Spleen (tissue), 11 donors: ENCODE measurements around the gene PARD3. TPM values are rescaled to one million over a fixed set of nuclear protein-coding genes. Genes with fewer than 3 reads are reported as not detected.

Source experiments
- DNase-seq: peaks from one replicate; pipeline ENCODE4 v3.0.0-alpha.2; 2020
- H3K27ac ChIP-seq, 8 donors: fragments of 200-600 bp; sonication (generic) in 7 of 8; 1 replicate in 4 of 8; 2 replicates in 4 of 8; pipeline versions ENCODE4 v1.5.0 to v1.8.0; 2016 to 2021; ENCODE audit warnings: inconsistent platforms in 4 of 8, mild to moderate bottlenecking in 4 of 8, moderate library complexity in 1 of 8
- H3K27me3 ChIP-seq, 7 donors: fragments of 200-600 bp; sonication (generic) in 6 of 7; replicated peaks in 1 of 7; 1 replicate in 4 of 7; 2 replicates in 3 of 7; pipeline versions ENCODE4 v1.5.0 to v1.8.0; 2016 to 2021; ENCODE audit warnings: inconsistent platforms in 3 of 7, mild to moderate bottlenecking in 1 of 7
- H3K36me3 ChIP-seq, 6 donors: fragments of 200-600 bp; sonication (generic) in 5 of 6; 1 replicate in 4 of 6; 2 replicates in 2 of 6; pipeline versions ENCODE4 v1.5.0 to v1.8.0; 2016 to 2021; ENCODE audit warnings: inconsistent platforms in 2 of 6
- H3K4me1 ChIP-seq, 6 donors: fragments of 200-600 bp; sonication (generic) in 5 of 6; 1 replicate in 3 of 6; 2 replicates in 3 of 6; pipeline versions ENCODE4 v1.5.0 to v1.8.0; 2016 to 2021; ENCODE audit warnings: inconsistent platforms in 3 of 6
- H3K4me3 ChIP-seq, 8 donors: fragments of 200-600 bp; sonication (generic) in 7 of 8; 1 replicate in 4 of 8; 2 replicates in 4 of 8; pipeline versions ENCODE4 v1.5.0 to v1.8.0; 2016 to 2021; ENCODE audit warnings: inconsistent platforms in 4 of 8, mild to moderate bottlenecking in 4 of 8, moderate library complexity in 2 of 8
- H3K9me3 ChIP-seq, 8 donors: fragments of 200-600 bp; sonication (generic) in 7 of 8; 1 replicate in 4 of 8; 2 replicates in 4 of 8; pipeline versions ENCODE4 v1.5.0 to v1.8.0; 2016 to 2021; ENCODE audit warnings: inconsistent platforms in 4 of 8
- POLR2A ChIP-seq, 3 donors: fragments of 450-650 bp; IDR thresholded peaks; one replicate each; pipeline ENCODE4 v1.5.1; 2017; ENCODE audit warnings: antibody characterized with exemption in 3 of 3, mild to moderate bottlenecking in 1 of 3
- POLR2AphosphoS5 ChIP-seq, 3 donors: sonication (generic); formaldehyde crosslinking; IDR thresholded peaks; one replicate each; pipeline ENCODE4 v1.5.1; 2017; ENCODE audit warnings: antibody characterized with exemption in 3 of 3
- WGBS, 5 donors: extraction: QIAGEN DNeasy Blood & Tissue Kit in 3 of 5; methylation state at CpG; one replicate each; pipeline versions ENCODE4 v1.1.5 to v1.1.7; 2013 to 2018; 5-methylcytosine and 5-hydroxymethylcytosine counted together
- intact Hi-C: fragments of 100-400 bp; cut with DNase I; formaldehyde crosslinking; loops from one replicate; pipeline ENCODE4 v1.15.0; 2023; ENCODE audit warnings: low total_unique reads
- polyA plus RNA-seq, 3 donors: library from polyadenylated mRNA; stranded (reverse); fragments of 200-250 nt; gene quantifications; one replicate each; pipeline ENCODE4 v1.2.1, GENCODE V29; 2013
- total RNA-seq, 7 donors: library from RNA; depleted of rRNA in 3 of 7; stranded (reverse); fragments of >200 nt in 3 of 7; fragmentation: NEBNext Ultra II Directional in 4 of 7; extraction: Animal tissue kit (Norgen Biotek cat#: 25700) in 4 of 7; gene quantifications; one replicate each; pipeline versions ENCODE4 v1.1.0 to v1.2.1, GENCODE V29; 2016 to 2021
- TF ChIP-seq, protein P1 (sequence below), 11 experiments: fragments of 200-600 bp in 7 of 11; fragments of 450-650 bp in 4 of 11; sonication (generic) in 4 of 11; IDR thresholded peaks in 8 of 11; conservative IDR thresholded peaks in 3 of 11; 1 replicate in 7 of 11; 2 replicates in 4 of 11; pipeline versions ENCODE4 v1.4.0 to v1.8.0; 2016 to 2021; ENCODE audit warnings: antibody characterized with exemption in 11 of 11, inconsistent platforms in 4 of 11, mild to moderate bottlenecking in 1 of 11
- donor health status: healthy with polysubstance abuse.
- donor health status: DM: no; HTN: no; CAD: no; lungs with moderate emphysema.
- donor health status: DM: no; HTN: no; CAD: no.
- donor health status: Bipolar disorder and iron deficiency.
- donor health status: healthy.
- donor health status: DM: no; HTN: no; CAD: no.
- donor health status: DM: yes; HTN: yes; CAD: no.

PARD3 gene
- total and polyA plus RNA-seq, 10 donors, result 2.8 to 18.9 (median 10.8) TPM

DNA sequence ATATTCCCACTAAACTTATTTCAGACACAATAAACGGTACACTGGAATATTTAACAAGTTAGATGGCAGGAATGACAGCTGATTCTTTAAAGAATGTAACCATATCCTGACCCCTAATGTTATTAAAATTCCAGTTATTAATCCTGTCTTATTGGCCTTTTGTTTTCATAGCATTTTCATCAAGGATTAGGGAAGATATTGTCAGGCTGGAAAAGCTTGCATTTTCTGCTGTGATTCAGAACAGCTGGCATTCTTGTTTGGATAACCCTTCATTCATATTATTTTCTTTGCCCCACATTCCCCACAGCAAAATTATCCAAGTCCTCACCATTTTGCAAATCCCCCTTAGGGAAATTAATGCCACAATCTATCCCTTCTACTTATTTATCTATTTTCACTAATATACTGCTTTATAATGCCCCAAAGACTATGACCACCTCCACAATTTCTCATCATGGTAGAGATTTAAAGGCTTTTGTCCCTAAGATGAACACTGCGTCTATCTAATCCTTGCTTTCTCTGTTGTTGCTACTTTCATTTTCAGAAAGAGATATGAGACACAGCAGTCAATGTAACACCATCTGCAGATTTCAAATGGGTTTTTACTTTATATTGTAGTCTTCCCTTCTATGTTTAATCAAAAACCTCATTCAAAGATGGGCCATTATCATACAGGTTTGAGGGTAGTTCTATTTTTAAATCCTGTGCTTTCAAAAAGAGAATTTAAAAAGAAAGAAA lies 475.1 kb downstream of the PARD3 start:
- Histone ChIP-seq H3K36me3 (no peaks in the 10 kb centered on the region), H3K4me1 (peaks cover 0 to 6% (median 0%) of the 10 kb centered on the region in 6 donors), H3K9me3 (no peaks in the 10 kb centered on the region), H3K27me3 (no peaks in the 10 kb centered on the region), H3K4me3 (peak overlapping the region in 2 of 8 donors; percentile 2 to 23), H3K27ac (peak overlapping the region in 4 of 8 donors; percentile 2 to 55 (median 40))
- TF ChIP-seq POLR2AphosphoS5 (IDR thresholded peaks at IDR 0.05) (no peak), POLR2A (IDR thresholded peaks at IDR 0.05) (no peak)
- TF ChIP-seq, protein P1, sequence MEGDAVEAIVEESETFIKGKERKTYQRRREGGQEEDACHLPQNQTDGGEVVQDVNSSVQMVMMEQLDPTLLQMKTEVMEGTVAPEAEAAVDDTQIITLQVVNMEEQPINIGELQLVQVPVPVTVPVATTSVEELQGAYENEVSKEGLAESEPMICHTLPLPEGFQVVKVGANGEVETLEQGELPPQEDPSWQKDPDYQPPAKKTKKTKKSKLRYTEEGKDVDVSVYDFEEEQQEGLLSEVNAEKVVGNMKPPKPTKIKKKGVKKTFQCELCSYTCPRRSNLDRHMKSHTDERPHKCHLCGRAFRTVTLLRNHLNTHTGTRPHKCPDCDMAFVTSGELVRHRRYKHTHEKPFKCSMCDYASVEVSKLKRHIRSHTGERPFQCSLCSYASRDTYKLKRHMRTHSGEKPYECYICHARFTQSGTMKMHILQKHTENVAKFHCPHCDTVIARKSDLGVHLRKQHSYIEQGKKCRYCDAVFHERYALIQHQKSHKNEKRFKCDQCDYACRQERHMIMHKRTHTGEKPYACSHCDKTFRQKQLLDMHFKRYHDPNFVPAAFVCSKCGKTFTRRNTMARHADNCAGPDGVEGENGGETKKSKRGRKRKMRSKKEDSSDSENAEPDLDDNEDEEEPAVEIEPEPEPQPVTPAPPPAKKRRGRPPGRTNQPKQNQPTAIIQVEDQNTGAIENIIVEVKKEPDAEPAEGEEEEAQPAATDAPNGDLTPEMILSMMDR (IDR thresholded peaks at IDR 0.05 in 8 of 11, conservative IDR thresholded peaks at IDR 0.05 in 3 of 11), result no peak
- 53 to 76% (median 68%) methylated on average over 2 of the region's 2 CpGs for WGBS, 5 donors
- DNase-seq, result no peak
- intact Hi-C loops, result no loop called here

DNA sequence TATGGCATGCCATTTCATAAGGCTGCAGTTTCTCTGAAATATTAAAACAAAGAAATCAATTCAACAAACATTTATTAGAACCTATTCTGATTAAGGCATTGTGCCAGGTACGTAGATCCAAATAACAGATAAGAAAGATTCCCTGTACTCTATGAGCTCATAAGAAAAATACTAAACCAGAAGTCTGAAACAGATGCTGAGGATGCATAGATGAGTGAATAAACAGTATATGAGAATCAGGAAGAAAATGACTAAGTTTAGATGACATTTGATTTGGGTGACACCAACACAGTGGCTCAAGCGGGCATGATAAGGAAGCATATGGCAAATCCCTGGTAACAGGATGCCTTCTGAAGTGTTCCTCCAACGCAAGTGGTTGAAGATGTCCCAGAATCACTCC lies 477.2 kb downstream of the PARD3 start:
- intact Hi-C loops, result no loop called here
- H3K4me3 ChIP-seq, result no peak overlapping the region
- H3K27ac ChIP-seq, result no peak overlapping the region
- no peak for DNase-seq
- H3K36me3 ChIP-seq, result no peaks in the 10 kb centered on the region
- H3K4me1 ChIP-seq, result peaks cover 0 to 6% (median 0%) of the 10 kb centered on the region in 6 donors
- WGBS, 5 donors, result 60 to 91% (median 80%) methylated on average over 3 of the region's 3 CpGs
- no peak for TF ChIP-seq POLR2A (IDR thresholded peaks at IDR 0.05)
- TF ChIP-seq, protein P1 (IDR thresholded peaks at IDR 0.05 in 8 of 11, conservative IDR thresholded peaks at IDR 0.05 in 3 of 11), result no peak
- TF ChIP-seq POLR2AphosphoS5 (IDR thresholded peaks at IDR 0.05), result no peak
- no peaks in the 10 kb centered on the region for H3K9me3 ChIP-seq
- H3K27me3 ChIP-seq, result no peaks in the 10 kb centered on the region

DNA sequence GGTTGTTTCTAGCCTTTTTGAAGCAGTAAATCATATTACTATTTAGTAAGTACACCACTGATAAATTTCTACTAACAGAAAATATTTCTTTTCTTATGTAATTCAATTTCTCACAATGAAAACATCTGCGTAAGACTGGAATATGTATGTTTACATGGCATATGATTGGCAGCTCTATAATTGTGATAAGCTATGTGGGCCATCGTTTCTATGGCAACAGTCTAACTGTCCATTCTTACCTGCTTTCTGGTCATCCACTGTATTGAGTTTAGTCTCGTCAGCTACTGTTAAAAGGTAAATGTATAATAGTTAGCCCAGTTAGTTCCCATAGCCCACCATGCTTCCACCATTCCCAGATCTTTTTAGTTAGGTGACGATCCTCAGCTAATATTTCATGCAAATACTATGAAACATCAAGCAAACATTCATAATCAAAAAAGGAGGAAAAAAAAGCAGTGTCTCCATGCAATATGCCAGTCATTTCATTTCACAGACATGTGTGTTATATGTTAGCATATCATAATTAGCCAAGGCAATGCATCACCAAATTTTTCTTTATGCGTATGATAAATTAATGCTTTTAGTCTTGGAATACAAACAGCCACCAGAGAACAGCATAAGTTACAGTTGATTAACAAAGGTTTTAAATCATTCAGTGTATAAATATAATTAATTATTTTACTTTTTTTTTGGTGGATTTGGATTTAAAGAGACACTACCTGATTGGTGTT lies 479.0 kb downstream of the PARD3 start:
- Histone ChIP-seq H3K27ac (no peak overlapping the region), H3K36me3 (no peaks in the 10 kb centered on the region), H3K27me3 (no peaks in the 10 kb centered on the region), H3K9me3 (no peaks in the 10 kb centered on the region), H3K4me1 (peaks cover 0 to 5% (median 0%) of the 10 kb centered on the region in 6 donors), H3K4me3 (no peak overlapping the region)
- intact Hi-C loops, result no loop called here
- no peak for TF ChIP-seq POLR2AphosphoS5 (IDR thresholded peaks at IDR 0.05)
- TF ChIP-seq, protein P1 (IDR thresholded peaks at IDR 0.05 in 8 of 11, conservative IDR thresholded peaks at IDR 0.05 in 3 of 11), result no peak
- WGBS, 5 donors, result 90 to 97% (median 93%) methylated on average over 5 of the region's 5 CpGs
- DNase-seq, result no peak

DNA sequence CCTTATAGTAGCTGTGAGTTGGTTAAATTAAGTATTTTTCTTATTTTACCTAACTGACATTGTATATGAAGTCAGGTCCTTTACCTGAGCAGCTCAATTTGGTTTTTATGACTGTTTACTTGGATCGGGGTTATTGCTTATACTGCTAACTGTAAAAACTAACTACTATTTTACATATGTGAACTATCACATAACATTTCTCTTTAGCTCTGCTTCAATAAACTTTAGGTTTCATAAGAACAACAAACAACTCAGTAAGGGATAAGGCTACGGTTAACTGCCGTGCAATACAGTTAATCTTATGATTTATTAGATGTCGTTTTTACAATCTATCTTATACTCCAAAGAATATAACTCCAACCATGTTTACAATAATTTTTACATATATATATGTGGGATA lies 480.2 kb downstream of the PARD3 start:
- Histone ChIP-seq H3K27ac (no peak overlapping the region), H3K4me1 (peaks cover 0 to 5% (median 0%) of the 10 kb centered on the region in 6 donors), H3K27me3 (no peaks in the 10 kb centered on the region), H3K9me3 (no peaks in the 10 kb centered on the region), H3K4me3 (no peak overlapping the region), H3K36me3 (no peaks in the 10 kb centered on the region)
- no peak for DNase-seq
- no peak for TF ChIP-seq POLR2A (IDR thresholded peaks at IDR 0.05)
- TF ChIP-seq, protein P1 (IDR thresholded peaks at IDR 0.05 in 8 of 11, conservative IDR thresholded peaks at IDR 0.05 in 3 of 11), result no peak
- TF ChIP-seq POLR2AphosphoS5 (IDR thresholded peaks at IDR 0.05), result no peak
- 81 to 97% (median 91%) methylated on average over 4 of the region's 4 CpGs for WGBS, 5 donors
- intact Hi-C loops, result no loop called here
